HG03442 (cell line): Measurements from ENCODE around the gene FAT4.

Experiments used
- ATAC-seq: cut with Tn5 transposase; IDR thresholded peaks from one replicate; pipeline ENCODE4 v1.9.1; 2021; ENCODE audit warnings: mild to moderate bottlenecking, moderate library complexity; ENCODE audit not compliant: unreplicated experiment

Gene FAT4

GRCh38 chr4:125316791-125317524 lies 2.2 kb downstream of the FAT4 start:
- no peak for ATAC-seq

- ATAC-seq = no peak
These were observed 2.7 kb downstream of the FAT4 start for GRCh38 chr4:125317525-125317877.

GRCh38 chr4:125319311-125319710 lies 4.6 kb downstream of the FAT4 start:
- ATAC-seq = no peak

GRCh38 chr4:125321709-125322365 lies 7.1 kb downstream of the FAT4 start:
- ATAC-seq = no peak

- no peak for ATAC-seq
These were observed 7.6 kb downstream of the FAT4 start for GRCh38 chr4:125322366-125322730.

- no peak for ATAC-seq
These were observed 8.9 kb downstream of the FAT4 start for GRCh38 chr4:125323654-125324053.

GRCh38 chr4:125325733-125326132 lies 11.0 kb downstream of the FAT4 start:
- ATAC-seq = no peak

GRCh38 chr4:125331116-125331515 lies 16.4 kb downstream of the FAT4 start:
- no peak for ATAC-seq

- ATAC-seq = no peak
These were observed 20.2 kb downstream of the FAT4 start for GRCh38 chr4:125334926-125335325.

GRCh38 chr4:125338814-125339213 lies 24.1 kb downstream of the FAT4 start:
- no peak for ATAC-seq

- no peak for ATAC-seq
These were observed 29.4 kb downstream of the FAT4 start for GRCh38 chr4:125344198-125344597.

GRCh38 chr4:125346616-125347015 lies 31.9 kb downstream of the FAT4 start:
- no peak for ATAC-seq

- no peak for ATAC-seq
These were observed 35.8 kb downstream of the FAT4 start for GRCh38 chr4:125350470-125351135.

GRCh38 chr4:125352521-125352920 lies 37.8 kb downstream of the FAT4 start:
- ATAC-seq = no peak

- no peak for ATAC-seq
These were observed 38.4 kb downstream of the FAT4 start for GRCh38 chr4:125353131-125353530.

GRCh38 chr4:125355791-125356190 lies 41.0 kb downstream of the FAT4 start:
- ATAC-seq = no peak

- ATAC-seq = no peak
These were observed 42.9 kb downstream of the FAT4 start for GRCh38 chr4:125357675-125358074.

- ATAC-seq = no peak
These were observed 43.7 kb downstream of the FAT4 start for GRCh38 chr4:125358453-125358852.

GRCh38 chr4:125359363-125359762 lies 44.6 kb downstream of the FAT4 start:
- no peak for ATAC-seq

GRCh38 chr4:125359960-125360634 lies 45.3 kb downstream of the FAT4 start:
- ATAC-seq = no peak

- no peak for ATAC-seq
These were observed 46.0 kb downstream of the FAT4 start for GRCh38 chr4:125360727-125361126.
